HG03521 (cell line): ENCODE data around the gene CCDC120.

Source experiments
- ATAC-seq: cut with Tn5 transposase; IDR thresholded peaks from one replicate; pipeline ENCODE4 v1.9.1; 2021; ENCODE audit warnings: mild to moderate bottlenecking, moderate library complexity; ENCODE audit not compliant: unreplicated experiment

The CCDC120 gene

GRCh38 chrX:49058794-49059193, at the start of gene CCDC120:
Gene CCDC120 (plus strand): TSS chrX:49058999. CDS start chrX:49062042, 3,043 bp downstream.
- ATAC-seq: no peak

DNA sequence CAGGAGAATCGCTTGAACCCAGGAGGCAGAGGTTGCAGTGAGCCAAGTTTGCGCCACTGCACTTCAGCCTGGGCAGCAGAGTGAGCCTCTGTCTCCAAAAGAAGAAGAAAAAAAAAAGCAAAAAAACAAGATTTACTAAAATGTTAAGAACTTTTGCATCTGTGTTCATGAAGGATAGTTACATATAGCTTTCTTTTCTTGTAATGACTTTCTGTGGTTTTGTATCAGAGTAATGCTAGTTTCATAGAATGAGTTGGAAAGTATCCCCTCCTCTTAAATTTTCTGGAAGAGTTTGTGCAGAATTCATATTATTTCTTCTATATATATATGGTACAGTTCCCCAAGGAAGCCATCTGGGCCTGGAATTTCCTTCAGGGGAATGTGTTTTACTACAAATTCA, 39.7 kb upstream of the CCDC120 start:
- ATAC-seq: no peak

DNA sequence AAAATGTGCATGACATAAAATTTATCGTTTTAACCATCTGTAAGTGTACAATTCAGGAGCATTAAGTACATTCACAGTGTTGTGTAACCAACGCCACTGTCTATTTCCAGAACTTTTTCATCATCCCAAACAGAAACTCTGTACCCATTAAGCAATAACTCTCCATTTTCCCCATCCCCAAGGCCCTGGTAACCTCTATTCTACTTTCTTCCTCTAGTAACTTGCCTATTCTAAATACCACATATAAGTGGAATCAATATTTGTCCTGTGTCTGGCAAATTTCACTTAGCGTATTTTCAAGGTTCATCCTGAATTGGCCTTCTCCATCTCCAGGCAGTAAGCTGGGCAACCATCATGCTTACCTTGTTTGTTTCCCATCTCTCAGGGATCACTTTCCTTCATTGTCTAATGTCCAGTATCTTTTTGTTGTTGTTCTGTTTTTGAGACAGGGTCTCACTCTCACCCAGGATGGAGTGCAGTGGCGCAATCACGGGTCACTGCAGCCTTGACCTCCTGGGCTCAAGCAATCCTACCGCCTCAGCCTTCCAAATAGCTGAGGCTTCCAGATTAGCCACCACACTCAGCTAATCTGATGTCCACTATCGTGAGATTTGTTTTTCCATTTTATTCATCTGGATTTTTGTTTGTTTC, 39.1 kb upstream of the CCDC120 start:
- ATAC-seq: no peak

GRCh38 chrX:49029876-49030275, 28.9 kb upstream of the CCDC120 start:
- no peak for ATAC-seq

DNA sequence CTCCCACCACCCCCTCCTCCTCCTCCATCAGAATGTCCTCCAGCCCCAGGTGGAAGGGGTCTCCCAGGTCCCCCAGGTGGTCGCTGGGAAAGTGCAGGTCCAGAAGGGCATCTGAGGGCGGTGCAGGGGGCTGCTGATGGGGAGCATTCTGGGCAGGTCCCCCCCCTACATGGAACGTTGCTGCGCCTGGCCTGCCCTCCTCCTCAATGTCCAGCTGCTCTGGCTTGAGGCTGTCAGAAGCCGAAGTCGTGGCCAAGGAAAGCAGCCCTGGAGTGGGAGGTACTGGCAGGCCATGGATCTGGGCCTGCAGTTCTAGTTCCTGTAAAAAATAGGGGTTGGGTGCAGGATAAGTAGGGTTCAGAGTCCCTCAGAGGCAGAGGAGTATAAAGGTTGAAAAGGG, 28.5 kb upstream of the CCDC120 start:
- ATAC-seq: no peak

GRCh38 chrX:49037883-49038475, 20.8 kb upstream of the CCDC120 start:
- ATAC-seq: no peak

- no peak for ATAC-seq
Measured at GRCh38 chrX:49039598-49040375, 19.0 kb upstream of the CCDC120 start.

GRCh38 chrX:49040376-49040955, 18.3 kb upstream of the CCDC120 start:
- ATAC-seq: no peak

DNA sequence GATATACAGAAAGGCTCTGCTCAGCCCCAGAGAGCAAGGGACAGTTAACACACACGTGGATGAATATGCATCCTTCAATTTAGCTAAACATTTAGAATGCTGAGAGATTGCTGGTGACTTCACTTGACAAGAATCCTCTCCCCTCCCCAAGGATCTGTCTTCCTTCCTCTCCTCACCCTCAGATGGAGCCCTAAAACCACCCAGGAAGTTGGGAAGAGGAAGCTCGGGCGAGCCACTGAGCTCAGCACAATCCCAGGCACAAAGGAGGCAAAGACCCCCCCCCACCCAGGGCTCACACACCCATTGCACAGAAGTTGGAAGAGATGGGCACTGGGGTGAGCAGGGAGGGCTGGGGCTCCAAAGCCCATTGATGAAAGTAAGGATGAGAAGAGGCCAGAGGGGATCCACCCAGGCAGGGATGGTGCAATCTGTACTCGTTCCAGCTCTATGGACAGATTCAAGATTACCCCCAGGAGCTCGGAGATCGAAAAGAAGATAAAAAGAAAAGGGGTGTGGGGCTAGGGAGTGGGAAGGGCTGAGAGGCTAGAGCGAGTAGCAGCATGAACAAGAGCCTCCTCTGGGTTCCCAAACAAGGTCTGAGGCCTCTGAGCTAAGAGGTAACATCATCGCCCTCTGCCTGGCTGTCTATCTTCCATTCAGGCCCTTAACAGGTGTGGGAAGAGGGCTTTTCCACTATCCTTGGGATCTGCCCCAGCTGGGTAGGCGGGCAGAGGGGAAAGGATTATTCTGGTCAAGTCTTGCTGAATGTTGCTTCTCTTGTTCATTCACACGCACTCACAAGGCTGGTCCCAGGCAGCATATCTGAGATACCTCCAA, 16.8 kb upstream of the CCDC120 start:
- no peak for ATAC-seq

DNA sequence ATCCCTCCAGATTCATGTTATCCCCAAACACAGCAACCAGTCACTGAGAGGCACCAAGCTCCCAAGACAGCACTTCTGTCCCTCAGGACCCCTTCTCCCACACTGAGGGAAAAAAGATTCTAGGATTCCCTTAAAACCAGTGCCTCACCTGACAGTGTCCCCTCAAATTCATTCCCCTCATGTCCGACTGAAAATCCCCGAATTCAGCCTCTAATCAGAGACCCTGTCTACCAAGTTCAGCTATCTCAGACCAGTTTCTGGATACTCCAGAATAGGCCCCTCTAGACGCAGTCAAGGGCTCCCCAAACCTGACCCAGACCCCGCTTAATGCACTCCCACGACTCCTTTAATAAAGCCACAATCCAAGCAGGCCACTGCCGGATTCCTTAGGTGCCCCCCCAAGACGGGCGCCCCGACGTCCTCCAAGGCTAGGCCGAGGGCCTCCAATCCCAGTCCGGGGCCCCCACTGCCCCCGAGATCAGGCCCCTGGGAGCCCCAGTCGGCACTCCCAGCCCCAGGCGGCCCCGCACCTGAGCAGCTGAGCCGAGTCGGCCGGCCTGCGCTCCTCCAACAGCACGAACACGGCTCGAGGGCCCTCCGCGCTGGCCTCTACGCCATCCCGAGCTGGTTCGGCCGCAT, 16.1 kb upstream of the CCDC120 start:
- no peak for ATAC-seq

DNA sequence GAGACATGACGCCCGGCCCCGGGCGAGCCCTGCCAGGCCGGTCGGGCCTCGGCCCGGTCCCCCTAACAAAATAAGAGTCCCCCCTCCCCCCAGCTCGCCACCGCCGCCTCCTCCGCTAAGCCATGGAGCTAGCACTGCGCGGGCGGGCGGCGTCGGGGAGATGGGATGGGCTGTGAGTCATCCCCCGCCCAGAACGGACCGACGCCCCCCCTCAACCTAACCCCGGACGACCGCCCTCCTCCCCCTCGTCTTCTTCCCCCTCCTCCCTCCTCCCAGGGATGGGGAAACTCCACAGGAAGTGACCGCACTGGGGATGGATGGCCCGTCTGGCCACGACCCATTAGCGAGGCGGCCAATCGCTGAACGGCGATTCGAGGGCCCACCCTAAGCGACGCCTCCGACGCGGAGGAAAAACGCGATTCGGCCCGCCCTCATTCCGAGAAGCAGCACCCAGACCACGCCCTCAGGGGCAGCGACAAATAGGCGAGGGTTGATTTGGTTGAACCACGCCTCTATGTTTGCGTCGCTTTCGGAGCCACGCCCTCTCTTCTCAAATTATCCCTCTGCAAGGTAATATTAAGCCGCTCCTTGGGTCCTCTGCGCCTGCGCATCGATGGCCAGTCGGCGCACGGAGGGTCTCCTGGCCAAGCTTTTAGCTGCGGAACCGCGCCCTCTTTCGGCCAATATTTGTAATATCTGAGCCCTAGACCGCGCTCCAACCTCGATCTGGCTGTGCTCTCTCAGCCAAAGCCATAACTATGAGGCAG, 15.4 kb upstream of the CCDC120 start, which contains the start of gene TFE3:
TSS of gene TFE3 (minus strand) at position 138 of the 767 bp plus-strand sequence. CDS start at position 7, 131 bp downstream.
- peak; percentile 92 for ATAC-seq

GRCh38 chrX:49043987-49044281, 14.9 kb upstream of the CCDC120 start:
- no peak for ATAC-seq

DNA sequence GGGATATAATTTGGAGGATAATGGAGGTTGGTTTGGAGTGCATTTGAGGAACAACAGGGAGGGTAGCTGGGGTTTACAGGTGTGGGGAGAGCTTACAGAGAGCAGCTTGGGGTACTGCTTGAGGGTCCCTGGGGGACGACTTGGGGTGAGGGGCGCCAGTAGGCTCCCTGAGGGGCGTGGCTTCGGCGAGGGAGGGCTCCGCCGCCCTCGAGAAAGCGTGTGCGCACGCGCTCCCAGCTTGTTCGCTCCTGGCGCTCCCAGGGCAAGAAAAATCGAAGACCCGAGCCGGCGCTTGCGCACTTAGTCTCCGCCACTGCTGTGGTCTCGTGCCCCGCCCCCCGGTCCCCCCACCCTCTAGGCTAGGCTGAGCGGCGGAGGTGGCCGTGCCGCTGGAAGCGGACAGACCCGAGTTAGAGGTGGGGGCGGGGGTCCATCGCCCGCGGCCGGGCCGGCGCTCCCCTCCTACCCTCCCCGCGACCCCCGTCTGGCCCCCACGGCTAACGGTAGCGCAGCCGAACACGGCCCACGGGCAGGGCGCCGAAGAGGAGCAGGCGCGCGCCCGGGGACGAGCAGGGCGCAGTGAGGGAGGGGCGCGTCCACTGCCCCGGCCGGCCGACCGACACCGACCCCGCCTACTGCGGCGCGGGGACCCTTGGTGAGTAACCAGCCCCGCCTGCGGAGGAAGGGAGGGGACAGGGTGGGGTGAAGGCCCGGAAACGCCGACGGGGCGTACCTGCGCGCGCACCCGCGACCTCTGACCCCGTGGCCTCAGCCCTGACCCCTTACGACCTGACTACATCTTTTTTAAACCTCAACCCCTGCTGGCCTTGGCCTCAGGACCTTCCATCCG, 5.4 kb upstream of the CCDC120 start:
- ATAC-seq: no peak

- no peak for ATAC-seq
Measured at GRCh38 chrX:49054073-49054762, 4.6 kb upstream of the CCDC120 start.

DNA sequence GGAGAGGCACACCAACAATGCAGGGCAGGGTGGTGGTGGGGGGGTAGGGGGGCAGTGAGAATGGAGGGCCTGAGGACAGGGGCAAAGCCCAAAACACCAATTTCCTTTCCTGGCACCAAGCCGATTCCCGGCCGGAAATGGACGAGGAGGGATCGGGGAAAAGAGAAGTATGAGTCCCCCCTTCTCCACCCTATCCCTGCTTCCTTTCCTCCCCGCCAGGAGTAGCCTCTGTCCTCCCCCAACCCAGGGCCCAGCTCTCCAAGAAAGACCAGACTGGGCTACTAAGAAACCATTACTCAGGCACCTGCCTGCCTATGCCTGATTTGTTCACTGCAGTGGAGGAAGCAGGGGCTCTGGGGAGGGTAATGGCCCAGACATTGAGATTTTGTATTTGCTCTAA, 402 bp downstream of the CCDC120 start:
- no peak for ATAC-seq

GRCh38 chrX:49059681-49060085, 884 bp downstream of the CCDC120 start:
- ATAC-seq: no peak

DNA sequence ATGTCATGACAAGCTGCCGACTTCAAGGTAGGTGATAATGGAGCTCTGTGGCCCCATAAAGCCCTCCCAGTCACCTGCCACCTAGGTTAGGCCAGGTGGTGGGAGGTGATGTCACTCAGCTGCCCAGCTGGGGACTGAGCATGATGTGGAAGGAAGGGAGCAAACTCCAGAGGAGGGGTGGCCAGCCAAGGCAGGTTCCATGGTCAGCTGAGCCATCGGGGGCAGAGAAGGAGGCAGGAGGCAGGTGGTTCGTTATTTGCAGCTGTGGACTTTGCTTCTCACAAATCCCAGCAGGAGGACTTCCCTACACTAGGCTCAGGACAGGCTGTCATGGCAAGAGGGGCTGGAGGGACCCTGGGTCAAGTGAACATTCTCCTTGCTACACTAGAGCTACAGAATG, 2.1 kb downstream of the CCDC120 start:
- ATAC-seq: no peak

DNA sequence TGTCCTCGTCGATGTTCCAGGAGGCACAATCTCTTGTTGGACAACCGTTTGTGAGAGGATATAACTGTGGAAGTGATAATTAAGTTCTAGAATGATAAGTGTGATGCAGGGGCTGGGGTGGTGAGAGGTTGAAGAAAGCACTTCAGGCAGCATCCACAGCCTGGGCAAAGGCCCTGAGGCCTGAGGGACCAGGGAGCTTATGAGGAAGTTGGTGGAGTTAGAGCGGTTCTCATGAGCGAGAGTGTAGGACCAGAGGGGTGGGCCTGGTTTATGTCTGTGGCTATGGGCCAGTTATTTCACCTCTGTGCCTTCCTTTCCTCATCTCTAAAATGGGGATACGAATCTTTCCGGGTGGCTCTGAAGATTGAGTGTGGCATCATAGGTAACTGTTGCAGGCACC, 2.7 kb downstream of the CCDC120 start:
- ATAC-seq: no peak
